GM12878 (cell line): Measurements from ENCODE around the gene UTP20. TPM values are rescaled to one million over a fixed set of nuclear protein-coding genes. Genes with fewer than 3 reads are reported as not detected.

ENCODE experiments used
- ATAC-seq: fragments of 200-7000 bp; cut with Tn5 transposase; 3 replicates; pipeline ENCODE4 v1.9.1; 2020; ENCODE audit warnings: mild to moderate bottlenecking, moderate library complexity
- BruUV-seq: library from RNA; stranded (reverse); fragments of 400-500 nt; replicated peaks from 2 replicates; lab custom pipeline; 2021; lab: Mats Ljungman, UMichigan
- CTCF ChIA-PET: fragments of 300-600 bp; sonication (Branson Sonifier 250); formaldehyde crosslinking; extraction: SDS; loops from one replicate; lab custom pipeline; 2021; ENCODE audit warnings: inconsistent platforms; lab: Yijun Ruan, JAX
- POLR2A ChIA-PET: fragments of 350-600 bp; formaldehyde crosslinking; extraction: SDS; loops from one replicate; lab custom pipeline; 2021; ENCODE audit warnings: inconsistent platforms; lab: Charles Lee
- RAD21 ChIA-PET: fragments of 300-600 bp; sonication (Branson Sonifier 250); formaldehyde crosslinking; loops from one replicate; lab custom pipeline; 2023; ENCODE audit warnings: antibody characterized with exemption; ENCODE audit not compliant: unreplicated experiment; lab: Charles Lee
- SMC1A ChIA-PET: fragments of 300-600 bp; sonication (Branson Sonifier 250); formaldehyde crosslinking; loops from one replicate; lab custom pipeline; 2023; ENCODE audit not compliant: unreplicated experiment, uncharacterized antibody; lab: Charles Lee
- DNase-seq: peaks from one replicate; pipeline ENCODE4 v3.0.0-alpha.2; 2011; ENCODE audit warnings: low read depth, low spot score
- FAIRE-seq: peaks from 3 replicates; lab custom pipeline; 2011; peaks lifted over from hg19 to GRCh38; lab: Jason Lieb, UNC
- H2AFZ ChIP-seq: 2 replicates; pipeline ENCODE4 v1.6.0; 2011; ENCODE audit warnings: low read depth, low read length, control low read depth; ENCODE audit not compliant: control insufficient read depth
- H3K27ac ChIP-seq: 2 replicates; pipeline ENCODE4 v1.5.1; 2011; ENCODE audit warnings: control low read depth; ENCODE audit not compliant: control insufficient read depth, insufficient read depth
- H3K27me3 ChIP-seq, 2 experiments: replicated peaks in 1 of 2; 2 replicates each; pipeline versions ENCODE4 v1.6.0 to v1.6.1; 2011; ENCODE audit warnings: low read length in 1 of 2; ENCODE audit not compliant: control insufficient read depth in 2 of 2, insufficient read depth in 2 of 2
- H3K36me3 ChIP-seq, 2 experiments: 2 replicates each; pipeline ENCODE4 v1.5.1; 2011; ENCODE audit warnings: low read length in 1 of 2; ENCODE audit not compliant: control insufficient read depth in 2 of 2, insufficient read depth in 2 of 2
- H3K4me1 ChIP-seq: 2 replicates; pipeline ENCODE4 v1.6.1; 2011; ENCODE audit warnings: mild to moderate bottlenecking, low read length, moderate library complexity, mixed read lengths; ENCODE audit not compliant: control insufficient read depth, insufficient read depth
- H3K4me2 ChIP-seq: 2 replicates; pipeline ENCODE4 v1.6.0; 2011; ENCODE audit warnings: control low read depth; ENCODE audit not compliant: control insufficient read depth, insufficient read depth
- H3K4me3 ChIP-seq: fragments of 200-600 bp; sonication (generic); 2 replicates; pipeline ENCODE4 v1.5.1; 2016
- H3K79me2 ChIP-seq: 2 replicates; pipeline ENCODE4 v1.6.0; 2011; ENCODE audit warnings: low read length; ENCODE audit not compliant: control insufficient read depth, insufficient read depth
- H3K9ac ChIP-seq: 2 replicates; pipeline ENCODE4 v1.8.0; 2011; ENCODE audit warnings: low read length, control low read depth, mixed read lengths; ENCODE audit not compliant: control insufficient read depth, insufficient read depth
- H3K9me3 ChIP-seq: replicated peaks from 3 replicates; pipeline ENCODE4 v1.5.1; 2011; ENCODE audit warnings: mild to moderate bottlenecking, low read length; ENCODE audit not compliant: control insufficient read depth, insufficient read depth
- H4K20me1 ChIP-seq: 2 replicates; pipeline ENCODE4 v1.6.0; 2011; ENCODE audit not compliant: control insufficient read depth, insufficient read depth
- HDGF ChIP-seq: fragments of 450-650 bp; IDR thresholded peaks from 2 replicates; pipeline ENCODE4 v1.6.1; 2016; ENCODE audit warnings: antibody characterized with exemption
- KDM1A ChIP-seq: fragments of 200-600 bp; sonication (generic); IDR thresholded peaks from 2 replicates; pipeline ENCODE4 v1.6.1; 2016; ENCODE audit warnings: borderline replicate concordance
- MTA2 ChIP-seq: fragments of 450-650 bp; IDR thresholded peaks from 2 replicates; pipeline ENCODE4 v1.6.1; 2016; ENCODE audit warnings: low read depth, mild to moderate bottlenecking, moderate library complexity
- POU2F2 ChIP-seq: IDR thresholded peaks from 3 replicates; pipeline ENCODE4 v1.6.1; 2011; ENCODE audit warnings: low read depth, mild to moderate bottlenecking, low read length, borderline replicate concordance
- TARDBP ChIP-seq: IDR thresholded peaks from 2 replicates; pipeline ENCODE4 v1.6.1; 2016; ENCODE audit warnings: borderline replicate concordance
- TCF12 ChIP-seq: IDR thresholded peaks from 2 replicates; pipeline ENCODE4 v1.6.1; 2011; ENCODE audit warnings: low read depth, mild to moderate bottlenecking, low read length
- WGBS: methylation state at CpG from one replicate; pipeline ENCODE4 v1.1.6; 2016; ENCODE audit warnings: low lambda C conversion rate; ENCODE audit not compliant: insufficient replicate concordance, insufficient coverage; ENCODE audit errors: missing lambda C conversion rate; 5-methylcytosine and 5-hydroxymethylcytosine counted together
- in situ Hi-C: fragments of 300-500 bp; cut with MboI; formaldehyde crosslinking; loops from 9 replicates; pipeline ENCODE4 v1.14.3; 2018; ENCODE audit warnings: mixed read lengths
- intact Hi-C: fragments of 100-400 bp; cut with micrococcal nuclease; formaldehyde crosslinking; loops from one replicate; pipeline ENCODE4 v1.14.2; 2022; ENCODE audit not compliant: unreplicated experiment
- polyA plus RNA-seq, 11 experiments: library from polyadenylated mRNA; depleted of rRNA in 4 of 11; unstranded in 6 of 11; stranded (reverse) in 5 of 11; fragments of >200 nt; fragmentation: Nextera tagmentation in 4 of 11; fragmentation: Illumina TruSeq in 1 of 11; extraction: Ambion mirVana in 4 of 11; extraction: Trizol in 1 of 11; gene quantifications; 1 replicate in 1 of 11; 2 replicates in 10 of 11; pipeline versions ENCODE4 v1.2.1 to v1.2.3, GENCODE V29; 2011 to 2016; ENCODE audit warnings: inconsistent platforms in 2 of 11, missing spikeins in 2 of 11, low read depth in 1 of 11
- total RNA-seq, 4 experiments: library from RNA; depleted of rRNA in 3 of 4; stranded (reverse); fragments of >200 nt in 3 of 4; fragmentation: Illumina TruSeq in 1 of 4; extraction: Trizol in 1 of 4; gene quantifications; 2 replicates each; pipeline versions ENCODE4 v1.2.1 to v1.2.3, GENCODE V29; 2013 to 2021
- TF ChIP-seq, protein P1 (sequence below): IDR thresholded peaks from 2 replicates; pipeline ENCODE4 v1.6.1; 2011; ENCODE audit warnings: low read depth, mild to moderate bottlenecking, low read length, moderate library complexity, borderline replicate concordance; ENCODE audit errors: extremely low read depth
- TF ChIP-seq, protein P2 (sequence below): fragments of 450-650 bp; formaldehyde crosslinking; IDR thresholded peaks from 2 replicates; pipeline ENCODE4 v1.4.0; 2022; ENCODE audit warnings: mild to moderate bottlenecking, moderate library complexity
- TF ChIP-seq, protein P3 (sequence below): fragments of 450-650 bp; IDR thresholded peaks from 2 replicates; pipeline ENCODE4 v1.6.1; 2017; ENCODE audit warnings: low read depth, mild to moderate bottlenecking, moderate library complexity

The UTP20 gene
- total and polyA plus RNA-seq, 10 of the 15 experiments (the other 5 are each of a cell fraction or from before 2014, with no cell fraction given), result 3.6 to 25.6 (median 16.7) TPM

DNA sequence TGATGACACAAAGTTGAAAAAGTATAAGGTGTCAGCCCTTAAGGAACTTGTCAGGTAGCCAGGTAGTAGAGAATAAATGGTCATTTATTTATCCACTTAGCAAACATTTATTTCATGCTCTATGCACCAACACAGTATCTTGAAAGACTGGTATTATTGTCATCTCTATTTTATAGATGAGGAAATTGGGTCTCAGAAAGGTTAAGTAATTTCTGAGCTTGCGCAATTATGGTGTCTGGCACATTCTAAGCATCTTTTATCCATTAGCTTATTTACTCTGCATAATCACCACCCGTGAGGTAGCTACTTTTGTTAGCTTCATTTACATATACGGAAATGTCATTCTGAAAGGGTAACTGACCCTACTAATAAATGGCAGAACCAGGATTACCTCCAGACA is 2.5 kb upstream of the UTP20 start:
- ChIA-PET SMC1A (interaction anchor here (0.6 to 0.7 kb wide), 2 partner anchors 69 to 86 kb away, joined by 3 to 4 read pairs; no protein-coding TSS in a partner anchor), POLR2A (no interaction called here), RAD21 (no interaction called here), CTCF (interaction anchor here (1.0 to 2.2 kb wide), 3 partner anchors 46 to 872 kb away, joined by 3 to 6 read pairs (median 6); no protein-coding TSS in a partner anchor)
- peaks cover 0 to 6% of the 10 kb centered on the region in 2 experiments; a peak in 1 of 4 replicates for H3K27me3 ChIP-seq
- H3K9ac ChIP-seq, result no peak overlapping the region
- H3K79me2 ChIP-seq, result peaks cover 13% of the 10 kb centered on the region
- TF ChIP-seq, protein P1, sequence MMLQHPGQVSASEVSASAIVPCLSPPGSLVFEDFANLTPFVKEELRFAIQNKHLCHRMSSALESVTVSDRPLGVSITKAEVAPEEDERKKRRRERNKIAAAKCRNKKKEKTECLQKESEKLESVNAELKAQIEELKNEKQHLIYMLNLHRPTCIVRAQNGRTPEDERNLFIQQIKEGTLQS, result no peak
- TF ChIP-seq, protein P2, sequence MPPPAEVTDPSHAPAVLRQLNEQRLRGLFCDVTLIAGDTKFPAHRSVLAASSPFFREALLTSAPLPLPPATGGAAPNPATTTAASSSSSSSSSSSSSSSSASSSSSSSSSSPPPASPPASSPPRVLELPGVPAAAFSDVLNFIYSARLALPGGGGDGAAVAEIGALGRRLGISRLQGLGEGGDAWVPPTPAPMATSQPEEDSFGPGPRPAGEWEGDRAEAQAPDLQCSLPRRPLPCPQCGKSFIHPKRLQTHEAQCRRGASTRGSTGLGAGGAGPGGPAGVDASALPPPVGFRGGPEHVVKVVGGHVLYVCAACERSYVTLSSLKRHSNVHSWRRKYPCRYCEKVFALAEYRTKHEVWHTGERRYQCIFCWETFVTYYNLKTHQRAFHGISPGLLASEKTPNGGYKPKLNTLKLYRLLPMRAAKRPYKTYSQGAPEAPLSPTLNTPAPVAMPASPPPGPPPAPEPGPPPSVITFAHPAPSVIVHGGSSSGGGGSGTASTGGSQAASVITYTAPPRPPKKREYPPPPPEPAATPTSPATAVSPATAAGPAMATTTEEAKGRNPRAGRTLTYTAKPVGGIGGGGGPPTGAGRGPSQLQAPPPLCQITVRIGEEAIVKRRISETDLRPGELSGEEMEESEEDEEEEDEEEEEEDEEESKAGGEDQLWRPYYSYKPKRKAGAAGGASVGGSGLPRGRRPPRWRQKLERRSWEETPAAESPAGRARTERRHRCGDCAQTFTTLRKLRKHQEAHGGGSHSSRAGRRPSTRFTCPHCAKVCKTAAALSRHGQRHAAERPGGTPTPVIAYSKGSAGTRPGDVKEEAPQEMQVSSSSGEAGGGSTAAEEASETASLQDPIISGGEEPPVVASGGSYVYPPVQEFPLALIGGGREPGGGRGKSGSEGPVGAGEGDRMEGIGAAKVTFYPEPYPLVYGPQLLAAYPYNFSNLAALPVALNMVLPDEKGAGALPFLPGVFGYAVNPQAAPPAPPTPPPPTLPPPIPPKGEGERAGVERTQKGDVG (CRISPR knock-in tag), result no peak
- TF ChIP-seq POU2F2 (no peak), TCF12 (no peak), KDM1A (no peak), TARDBP (no peak), HDGF (no peak), MTA2 (no peak)
- TF ChIP-seq, protein P3, sequence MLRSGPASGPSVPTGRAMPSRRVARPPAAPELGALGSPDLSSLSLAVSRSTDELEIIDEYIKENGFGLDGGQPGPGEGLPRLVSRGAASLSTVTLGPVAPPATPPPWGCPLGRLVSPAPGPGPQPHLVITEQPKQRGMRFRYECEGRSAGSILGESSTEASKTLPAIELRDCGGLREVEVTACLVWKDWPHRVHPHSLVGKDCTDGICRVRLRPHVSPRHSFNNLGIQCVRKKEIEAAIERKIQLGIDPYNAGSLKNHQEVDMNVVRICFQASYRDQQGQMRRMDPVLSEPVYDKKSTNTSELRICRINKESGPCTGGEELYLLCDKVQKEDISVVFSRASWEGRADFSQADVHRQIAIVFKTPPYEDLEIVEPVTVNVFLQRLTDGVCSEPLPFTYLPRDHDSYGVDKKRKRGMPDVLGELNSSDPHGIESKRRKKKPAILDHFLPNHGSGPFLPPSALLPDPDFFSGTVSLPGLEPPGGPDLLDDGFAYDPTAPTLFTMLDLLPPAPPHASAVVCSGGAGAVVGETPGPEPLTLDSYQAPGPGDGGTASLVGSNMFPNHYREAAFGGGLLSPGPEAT, result no peak
- H4K20me1 ChIP-seq, result no peaks in the 10 kb centered on the region
- H3K9me3 ChIP-seq, result no peaks in the 10 kb centered on the region
- in situ Hi-C loops, result no loop called here
- H3K4me2 ChIP-seq, result no peak overlapping the region
- WGBS, result 60% methylated on average over 3 of the region's 3 CpGs
- no peak overlapping the region for H3K27ac ChIP-seq
- DNase-seq, result no peak
- H3K36me3 ChIP-seq, result no peaks in the 10 kb centered on the region
- no peak for ATAC-seq
- H2AFZ ChIP-seq, result no peak overlapping the region
- BruUV-seq, result no TSS peak
- no peak for FAIRE-seq
- no peak overlapping the region for H3K4me3 ChIP-seq
- no peaks in the 10 kb centered on the region for H3K4me1 ChIP-seq
- intact Hi-C loops, result no loop called here
